Loucy (cell line): ENCODE data around the gene RAB14.

ENCODE experiments used
- H2AFZ ChIP-seq: fragments of 200-600 bp; sonication (generic); 2 replicates; pipeline ENCODE4 v1.6.0; 2016; ENCODE audit warnings: antibody characterized with exemption, mild to moderate bottlenecking, low read length, moderate library complexity
- H3F3A ChIP-seq: fragments of 200-600 bp; 2 replicates; pipeline ENCODE4 v1.6.0; 2016; ENCODE audit warnings: antibody characterized with exemption, low read depth, mild to moderate bottlenecking
- H3K27me3 ChIP-seq: fragments of 200-600 bp; sonication (generic); 2 replicates; pipeline ENCODE4 v1.6.1; 2014; ENCODE audit warnings: low read length, mild to moderate bottlenecking; ENCODE audit not compliant: insufficient read depth, poor library complexity, severe bottlenecking
- H3K36me3 ChIP-seq: fragments of 200-600 bp; sonication (generic); 2 replicates; pipeline ENCODE4 v1.6.1; 2016; ENCODE audit warnings: low read length; ENCODE audit not compliant: insufficient read depth
- H3K4me1 ChIP-seq: fragments of 200-600 bp; sonication (generic); 2 replicates; pipeline ENCODE4 v1.5.1; 2014; ENCODE audit warnings: low read length, mild to moderate bottlenecking; ENCODE audit not compliant: insufficient read depth, poor library complexity, severe bottlenecking
- H3K4me2 ChIP-seq: fragments of 200-600 bp; sonication (generic); 2 replicates; pipeline ENCODE4 v1.6.0; 2014; ENCODE audit warnings: antibody characterized with exemption, low read length, low read depth, mild to moderate bottlenecking; ENCODE audit not compliant: poor library complexity, severe bottlenecking
- H3K4me3 ChIP-seq: fragments of 200-600 bp; sonication (generic); 2 replicates; pipeline ENCODE4 v1.5.1; 2014; ENCODE audit warnings: low read length, mild to moderate bottlenecking, mixed read lengths; ENCODE audit not compliant: poor library complexity, severe bottlenecking
- H3K79me2 ChIP-seq: fragments of 200-600 bp; sonication (generic); 2 replicates; pipeline ENCODE4 v1.6.1; 2014; ENCODE audit warnings: low read length; ENCODE audit not compliant: insufficient read depth
- H3K9ac ChIP-seq: fragments of 200-600 bp; sonication (generic); 2 replicates; pipeline ENCODE4 v1.6.0; 2014; ENCODE audit warnings: mild to moderate bottlenecking, low read depth, low read length, moderate library complexity; ENCODE audit not compliant: poor library complexity, severe bottlenecking
- H3K9me2 ChIP-seq: fragments of 200-600 bp; sonication (generic); replicated peaks from 2 replicates; pipeline ENCODE4 v1.6.1; 2016; ENCODE audit warnings: low read depth, low read length, mixed read lengths
- H3K9me3 ChIP-seq: fragments of 200-600 bp; sonication (generic); 2 replicates; pipeline ENCODE4 v1.6.1; 2014; ENCODE audit warnings: mild to moderate bottlenecking, antibody characterized with exemption, low read length, low read depth; ENCODE audit not compliant: insufficient read depth
- H4K20me1 ChIP-seq: fragments of 200-600 bp; sonication (generic); 2 replicates; pipeline ENCODE4 v1.6.0; 2014; ENCODE audit warnings: antibody characterized with exemption, low read length, mild to moderate bottlenecking; ENCODE audit not compliant: insufficient read depth, poor library complexity, severe bottlenecking
- CTCF ChIP-seq: fragments of 200-600 bp; sonication (generic); conservative IDR thresholded peaks from 2 replicates; pipeline ENCODE4 v1.5.1; 2014; ENCODE audit warnings: mild to moderate bottlenecking, antibody characterized with exemption, low read length
- EZH2phosphoT487 ChIP-seq: fragments of 200-600 bp; IDR thresholded peaks from 2 replicates; pipeline ENCODE4 v1.6.1; 2018; ENCODE audit warnings: antibody characterized with exemption, mild to moderate bottlenecking, moderate library complexity, borderline replicate concordance

RAB14 gene

DNA sequence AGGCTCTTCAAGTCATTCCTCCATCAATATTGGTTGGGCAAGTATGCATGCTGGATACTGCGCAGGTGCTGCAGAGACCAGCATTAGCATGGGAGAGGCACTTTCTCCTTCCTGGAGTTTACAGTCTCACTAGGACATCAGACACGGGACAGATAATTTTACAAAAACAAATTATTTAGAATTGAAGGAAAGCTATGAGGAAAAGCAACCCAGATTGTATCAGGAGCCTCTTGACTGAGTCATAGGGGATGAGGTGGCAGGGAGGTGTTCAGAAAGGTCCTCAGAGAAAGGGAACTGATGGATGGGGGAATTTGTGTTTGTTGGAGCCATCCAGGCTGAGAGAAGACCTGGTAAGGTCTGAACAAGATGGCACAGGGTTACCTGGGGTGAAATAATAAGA lies 24.5 kb upstream of the RAB14 start:
- H3K79me2 ChIP-seq = no peaks in the 10 kb centered on the region
- H4K20me1 ChIP-seq = no peaks in the 10 kb centered on the region
- TF ChIP-seq EZH2phosphoT487 (no peak), CTCF (no peak)
- H3K9me3 ChIP-seq = no peaks in the 10 kb centered on the region
- H3K9ac ChIP-seq = no peak overlapping the region
- no peaks in the 10 kb centered on the region for H3K27me3 ChIP-seq
- H3K4me2 ChIP-seq = no peak overlapping the region
- no peaks in the 10 kb centered on the region for H3K4me1 ChIP-seq
- no peaks in the 10 kb centered on the region for H3K36me3 ChIP-seq
- H2AFZ ChIP-seq = no peak overlapping the region
- H3K4me3 ChIP-seq = no peak overlapping the region
- no peaks in the 10 kb centered on the region for H3K9me2 ChIP-seq
- H3F3A ChIP-seq = no peaks in the 10 kb centered on the region

- Histone ChIP-seq H3K27me3 (no peaks in the 10 kb centered on the region), H2AFZ (no peak overlapping the region), H3K4me3 (no peak overlapping the region), H3K4me1 (no peaks in the 10 kb centered on the region), H3K9me2 (no peaks in the 10 kb centered on the region), H3K36me3 (no peaks in the 10 kb centered on the region), H3K79me2 (no peaks in the 10 kb centered on the region), H4K20me1 (no peaks in the 10 kb centered on the region), H3K9me3 (no peaks in the 10 kb centered on the region), H3F3A (no peaks in the 10 kb centered on the region), H3K4me2 (no peak overlapping the region), H3K9ac (no peak overlapping the region)
- TF ChIP-seq EZH2phosphoT487 (no peak), CTCF (no peak)
Observed at GRCh38 chr9:121225240-121225639, 23.6 kb upstream of the RAB14 start.

- no peak overlapping the region for H2AFZ ChIP-seq
- H3K4me3 ChIP-seq = no peak overlapping the region
- no peak for TF ChIP-seq EZH2phosphoT487
- TF ChIP-seq CTCF = peak; percentile 96
- no peaks in the 10 kb centered on the region for H4K20me1 ChIP-seq
- no peak overlapping the region for H3K9ac ChIP-seq
- H3K4me2 ChIP-seq = no peak overlapping the region
- no peaks in the 10 kb centered on the region for H3K9me3 ChIP-seq
- no peaks in the 10 kb centered on the region for H3K9me2 ChIP-seq
- H3K79me2 ChIP-seq = no peaks in the 10 kb centered on the region
- no peaks in the 10 kb centered on the region for H3K27me3 ChIP-seq
- no peaks in the 10 kb centered on the region for H3F3A ChIP-seq
- no peaks in the 10 kb centered on the region for H3K4me1 ChIP-seq
- no peaks in the 10 kb centered on the region for H3K36me3 ChIP-seq
Observed at GRCh38 chr9:121222524-121223171, 21.0 kb upstream of the RAB14 start.
